Endothelial cell of umbilical vein (primary cell): Measurements from ENCODE around the gene CAMK2D. TPM values are rescaled to one million over a fixed set of nuclear protein-coding genes. Genes with fewer than 3 reads are reported as not detected.

Experiments used
- BruUV-seq: library from RNA; stranded (reverse); fragments of 400-500 nt; replicated peaks from 2 replicates; lab custom pipeline; 2021; lab: Mats Ljungman, UMichigan
- CTCF ChIA-PET: fragments of 300-600, 350-600 bp; sonication (Branson Sonifier 250); formaldehyde crosslinking; loops from one replicate; lab custom pipeline; 2021; ENCODE audit warnings: antibody characterized with exemption, inconsistent platforms; lab: Charles Lee
- POLR2A ChIA-PET: fragments of 300-600, 350-600 bp; sonication (Branson Sonifier 250); formaldehyde crosslinking; loops from one replicate; lab custom pipeline; 2021; ENCODE audit warnings: antibody characterized with exemption, inconsistent platforms; lab: Charles Lee
- DNase-seq: peaks from one replicate; pipeline ENCODE4 v3.0.0-alpha.2; 2011; ENCODE audit warnings: low read depth, low spot score
- FAIRE-seq: peaks from 2 replicates; lab custom pipeline; 2011; peaks lifted over from hg19 to GRCh38; lab: Jason Lieb, UNC
- H2AFZ ChIP-seq: 2 replicates; pipeline ENCODE4 v1.6.0; 2012; ENCODE audit warnings: low read depth, low read length, control low read depth, inconsistent platforms
- H3K27ac ChIP-seq: 2 replicates; pipeline ENCODE4 v1.5.1; 2011; ENCODE audit warnings: low read depth, mild to moderate bottlenecking, control low read depth, low read length, moderate library complexity; ENCODE audit not compliant: insufficient read depth
- H3K27me3 ChIP-seq, 2 experiments: 2 replicates each; pipeline versions ENCODE4 v1.6.0 to v1.6.1; 2011; ENCODE audit warnings: low read length in 2 of 2, mixed read lengths in 1 of 2; ENCODE audit not compliant: control insufficient read depth in 2 of 2, insufficient read depth in 2 of 2
- H3K36me3 ChIP-seq, 2 experiments: 2 replicates in 1 of 2; 3 replicates in 1 of 2; pipeline ENCODE4 v1.5.1; 2011; ENCODE audit warnings: low read length in 2 of 2, mild to moderate bottlenecking in 1 of 2, moderate library complexity in 1 of 2; ENCODE audit not compliant: control insufficient read depth in 2 of 2, insufficient read depth in 2 of 2; ENCODE audit errors: extremely low read depth in 1 of 2
- H3K4me1 ChIP-seq: 3 replicates; pipeline ENCODE4 v1.5.1; 2011; ENCODE audit warnings: mild to moderate bottlenecking, low read length; ENCODE audit not compliant: control insufficient read depth, insufficient read depth; ENCODE audit errors: extremely low read depth
- H3K4me2 ChIP-seq: 2 replicates; pipeline ENCODE4 v1.6.1; 2011; ENCODE audit warnings: low read length, control low read depth, mixed read lengths; ENCODE audit not compliant: insufficient read depth
- H3K4me3 ChIP-seq, 3 experiments: fragments of 200-600 bp in 1 of 3; sonication (generic), shearing (Covaris generic) in 1 of 3; replicated peaks in 1 of 3; 2 replicates each; pipeline ENCODE4 v1.5.1; 2011 to 2016; ENCODE audit warnings: control low read depth in 3 of 3, low read length in 3 of 3, mild to moderate bottlenecking in 2 of 3, inconsistent platforms in 1 of 3, low read depth in 1 of 3, moderate library complexity in 1 of 3; ENCODE audit not compliant: insufficient read depth in 1 of 3
- H3K79me2 ChIP-seq: 2 replicates; pipeline ENCODE4 v1.6.0; 2012; ENCODE audit warnings: low read length, inconsistent platforms; ENCODE audit not compliant: control insufficient read depth, insufficient read depth
- H3K9ac ChIP-seq: replicated peaks from 2 replicates; pipeline ENCODE3; 2011; ENCODE audit warnings: low read length, control low read depth; ENCODE audit not compliant: insufficient read depth; ENCODE audit errors: extremely low read depth
- H3K9me1 ChIP-seq: replicated peaks from 3 replicates; pipeline ENCODE4 v1.6.0; 2011; ENCODE audit warnings: mild to moderate bottlenecking, low read length; ENCODE audit not compliant: control insufficient read depth, insufficient read depth; ENCODE audit errors: extremely low read depth
- H3K9me3 ChIP-seq: replicated peaks from 2 replicates; pipeline ENCODE4 v1.5.1; 2012; ENCODE audit warnings: low read length, inconsistent platforms; ENCODE audit not compliant: control insufficient read depth, insufficient read depth
- H4K20me1 ChIP-seq: replicated peaks from 2 replicates; pipeline ENCODE3; 2011; ENCODE audit warnings: mild to moderate bottlenecking, low read length; ENCODE audit not compliant: control insufficient read depth, insufficient read depth; ENCODE audit errors: extremely low read depth
- CTCF ChIP-seq, 2 donors: IDR thresholded peaks; 1 replicate in 1 of 2; 2 replicates in 1 of 2; pipeline ENCODE4 v1.5.1; 2011; ENCODE audit warnings: low read length in 2 of 2, mild to moderate bottlenecking in 2 of 2, moderate library complexity in 2 of 2, control low read depth in 1 of 2, inconsistent platforms in 1 of 2, low read depth in 1 of 2; ENCODE audit not compliant: insufficient read depth in 1 of 2; ENCODE audit errors: extremely low read depth in 1 of 2
- EZH2 ChIP-seq: IDR thresholded peaks from 2 replicates; pipeline ENCODE4 v1.6.1; 2012; ENCODE audit warnings: borderline replicate concordance, low read depth, mild to moderate bottlenecking, moderate library complexity, low read length, inconsistent platforms; ENCODE audit not compliant: severe bottlenecking
- FOS ChIP-seq: IDR thresholded peaks from 2 replicates; pipeline ENCODE4 v1.6.1; 2011; ENCODE audit warnings: mild to moderate bottlenecking, low read length, moderate library complexity, borderline replicate concordance; ENCODE audit not compliant: insufficient read depth
- GATA2 ChIP-seq: IDR thresholded peaks from 2 replicates; pipeline ENCODE4 v1.7.0; 2011; ENCODE audit warnings: low read depth, mild to moderate bottlenecking, moderate library complexity, mixed read lengths, low read length; ENCODE audit not compliant: insufficient read length, insufficient read depth
- JUN ChIP-seq: IDR thresholded peaks from 2 replicates; pipeline ENCODE4 v1.6.1; 2011; ENCODE audit warnings: borderline replicate concordance, low read depth; ENCODE audit not compliant: insufficient read length, insufficient read depth
- MAX ChIP-seq: IDR thresholded peaks from 2 replicates; pipeline ENCODE4 v1.6.1; 2011; ENCODE audit not compliant: insufficient read depth, insufficient read length
- MYC ChIP-seq: IDR thresholded peaks from one replicate; pipeline ENCODE4 v1.6.1; 2011; ENCODE audit warnings: mild to moderate bottlenecking, low read depth, low read length
- POLR2A ChIP-seq: IDR thresholded peaks from 2 replicates; pipeline ENCODE4 v1.6.1; 2012; ENCODE audit warnings: low read depth, mild to moderate bottlenecking, control low read depth, low read length
- POLR2AphosphoS5 ChIP-seq: IDR thresholded peaks from 2 replicates; pipeline ENCODE4 v1.6.1; 2012; ENCODE audit warnings: low read depth, mild to moderate bottlenecking, control low read depth, low read length, moderate library complexity; ENCODE audit not compliant: insufficient read depth
- dilution Hi-C: fragments of 300-500 bp; cut with MboI; formaldehyde crosslinking; loops from one replicate; pipeline ENCODE4 v1.15.0; 2019; ENCODE audit warnings: low sequenced_read_pairs; ENCODE audit not compliant: extremely low pct_ligation_motif_present
- intact Hi-C: fragments of 100-400 bp; cut with micrococcal nuclease; formaldehyde crosslinking; loops from one replicate; pipeline ENCODE4 v1.10.0; 2022
- polyA plus RNA-seq, 4 experiments: library from polyadenylated mRNA; depleted of rRNA in 3 of 4; stranded (reverse) in 3 of 4; unstranded in 1 of 4; fragments of >200 nt; gene quantifications; 2 replicates each; pipeline versions ENCODE4 v1.2.1 to v1.2.3, GENCODE V29; 2011 to 2012; ENCODE audit warnings: missing spikeins in 1 of 4
- total RNA-seq: library from RNA; stranded (reverse); gene quantifications from 2 replicates; pipeline ENCODE4 v1.2.3, GENCODE V29; 2021

Gene CAMK2D
- total and polyA plus RNA-seq, 2 donors (not counting 3 experiments of a cell fraction or from before 2014, with no cell fraction given): 10.4 to 30.7 TPM

GRCh38 chr4:113634081-113634969 lies 127.2 kb downstream of the CAMK2D start:
- CTCF ChIA-PET: no interaction called here
- H3K9ac ChIP-seq: no peak overlapping the region
- DNase-seq: no peak
- TF ChIP-seq JUN: no peak
- TF ChIP-seq EZH2: no peak
- TF ChIP-seq MYC: no peak
- TF ChIP-seq POLR2AphosphoS5: no peak
- no peak for TF ChIP-seq CTCF (IDR thresholded peaks at IDR 0.05; ENCODE audit: extremely low read depth in 1 of 2, insufficient read depth in 1 of 2, low read depth in 1 of 2, low read length in 2 of 2)
- TF ChIP-seq FOS: no peak
- TF ChIP-seq POLR2A: no peak
- TF ChIP-seq MAX: no peak
- TF ChIP-seq GATA2: no peak
- no peak overlapping the region for H3K27ac ChIP-seq
- no peaks in the 10 kb centered on the region for H3K36me3 ChIP-seq
- no peak for FAIRE-seq
- H3K4me3 ChIP-seq: no peak overlapping the region
- dilution Hi-C loops (no loop called here), intact Hi-C loops (no loop called here)
- no peaks in the 10 kb centered on the region for H3K79me2 ChIP-seq
- POLR2A ChIA-PET: no interaction called here
- H3K4me1 ChIP-seq: peaks cover 3% of the 10 kb centered on the region
- BruUV-seq: no TSS peak
- H4K20me1 ChIP-seq: peaks cover 2% of the 10 kb centered on the region
- no peaks in the 10 kb centered on the region for H3K9me1 ChIP-seq
- no peaks in the 10 kb centered on the region for H3K9me3 ChIP-seq
- H2AFZ ChIP-seq: no peak overlapping the region
- no peaks in the 10 kb centered on the region for H3K27me3 ChIP-seq
- H3K4me2 ChIP-seq: no peak overlapping the region
